Caco-2 (cell line): ENCODE data around the gene SLC17A5. TPM values are rescaled to one million over a fixed set of nuclear protein-coding genes. Genes with fewer than 3 reads are reported as not detected.
"Not testable (repeated sequence)": the region's sequence is repeated elsewhere in the genome, so short reads cannot be mapped to it uniquely, and the experiment has no call there.

ENCODE experiments used
- BruUV-seq: library from RNA; stranded (reverse); fragments of 400-500 nt; replicated peaks from 2 replicates; lab custom pipeline; 2021; lab: Mats Ljungman, UMichigan
- CTCF ChIA-PET: fragments of 300-600 bp; sonication (Branson Sonifier 250); formaldehyde crosslinking; loops from one replicate; lab custom pipeline; 2022; ENCODE audit warnings: antibody characterized with exemption; lab: Charles Lee
- POLR2A ChIA-PET: fragments of 300-600 bp; sonication (Branson Sonifier 250); formaldehyde crosslinking; loops from one replicate; lab custom pipeline; 2022; ENCODE audit warnings: antibody characterized with exemption; lab: Charles Lee
- DNase-seq, 2 experiments: peaks; one replicate each; pipeline versions ENCODE4 v3.0.0 to v3.0.0-alpha.2; 2020 to 2022
- H3K27me3 ChIP-seq: replicated peaks from 2 replicates; pipeline ENCODE4 v1.6.0; 2011; ENCODE audit warnings: low read length; ENCODE audit not compliant: control insufficient read depth, insufficient read depth
- H3K36me3 ChIP-seq: 2 replicates; pipeline ENCODE4 v1.5.1; 2011; ENCODE audit warnings: low read length; ENCODE audit not compliant: control insufficient read depth, insufficient read depth
- H3K4me1 ChIP-seq: fragments of 250-450 bp; sonication (Bioruptor Pico); 2 replicates; pipeline ENCODE4 v1.5.1; 2020; ENCODE audit warnings: mild to moderate bottlenecking
- H3K4me3 ChIP-seq: 2 replicates; pipeline ENCODE4 v1.5.1; 2011; ENCODE audit warnings: low read depth, mild to moderate bottlenecking, control low read depth, low read length
- H3K9me3 ChIP-seq: fragments of 250-450 bp; sonication (Bioruptor Pico); 2 replicates; pipeline ENCODE4 v1.5.1; 2020; ENCODE audit warnings: mild to moderate bottlenecking, moderate library complexity
- H3K27ac Mint-ChIP-seq: one replicate; pipeline ENCODE4 v1.8.0; 2022; ENCODE audit warnings: mixed read lengths; ENCODE audit not compliant: unreplicated experiment
- H3K27me3 Mint-ChIP-seq: one replicate; pipeline ENCODE4 v1.8.0; 2022; ENCODE audit warnings: mixed read lengths; ENCODE audit not compliant: insufficient read depth, unreplicated experiment
- H3K36me3 Mint-ChIP-seq: one replicate; pipeline ENCODE4 v1.8.0; 2022; ENCODE audit warnings: mild to moderate bottlenecking, mixed read lengths; ENCODE audit not compliant: insufficient read depth, unreplicated experiment
- H3K4me1 Mint-ChIP-seq: one replicate; pipeline ENCODE4 v1.8.0; 2022; ENCODE audit warnings: low read depth, mixed read lengths; ENCODE audit not compliant: unreplicated experiment
- H3K4me3 Mint-ChIP-seq: one replicate; pipeline ENCODE4 v1.8.0; 2022; ENCODE audit warnings: mild to moderate bottlenecking, moderate library complexity, mixed read lengths; ENCODE audit not compliant: unreplicated experiment
- H3K9me3 Mint-ChIP-seq: one replicate; pipeline ENCODE4 v1.8.0; 2022; ENCODE audit warnings: mixed read lengths; ENCODE audit not compliant: unreplicated experiment
- intact Hi-C: fragments of 100-400 bp; cut with micrococcal nuclease; formaldehyde crosslinking; loops from one replicate; pipeline ENCODE4 v1.10.0; 2022; ENCODE audit not compliant: unreplicated experiment
- total RNA-seq: library from RNA; stranded (reverse); gene quantifications from 2 replicates; pipeline ENCODE4 v1.2.3, GENCODE V29; 2022
- TF ChIP-seq, protein P1 (sequence below), 2 experiments: fragments of 200-600 bp in 1 of 2; IDR thresholded peaks; 1 replicate in 1 of 2; 2 replicates in 1 of 2; pipeline versions ENCODE4 v1.5.1 to v1.8.0; 2011 to 2022; ENCODE audit warnings: antibody characterized with exemption in 1 of 2, control low read depth in 1 of 2, inconsistent platforms in 1 of 2, low read depth in 1 of 2, low read length in 1 of 2, mild to moderate bottlenecking in 1 of 2, moderate library complexity in 1 of 2; ENCODE audit not compliant: insufficient read depth in 1 of 2, severe bottlenecking in 1 of 2, unreplicated experiment in 1 of 2

SLC17A5 gene
- total RNA-seq, 1 experiment from 2014 or later = 13.0 TPM

DNA sequence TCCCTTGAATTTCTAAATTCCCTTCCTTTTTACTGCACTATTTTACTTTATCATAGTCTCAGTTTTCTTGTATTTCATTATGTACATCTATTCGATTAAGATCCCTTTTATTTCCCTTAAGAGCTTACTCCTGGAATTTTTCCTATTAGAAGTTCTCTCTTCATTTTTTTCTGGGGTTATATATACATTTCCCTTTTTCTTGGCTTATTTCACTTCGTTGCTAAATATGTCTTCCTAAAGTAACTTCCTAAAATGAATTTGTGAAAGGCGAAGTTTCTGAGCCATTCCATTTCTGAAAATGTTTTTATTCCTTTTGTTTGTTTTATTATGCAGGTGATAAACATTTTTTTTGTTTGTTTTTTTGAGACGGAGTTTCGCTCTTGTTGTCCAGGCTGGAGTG, 36.3 kb upstream of the SLC17A5 start:
- TF ChIP-seq, protein P1, sequence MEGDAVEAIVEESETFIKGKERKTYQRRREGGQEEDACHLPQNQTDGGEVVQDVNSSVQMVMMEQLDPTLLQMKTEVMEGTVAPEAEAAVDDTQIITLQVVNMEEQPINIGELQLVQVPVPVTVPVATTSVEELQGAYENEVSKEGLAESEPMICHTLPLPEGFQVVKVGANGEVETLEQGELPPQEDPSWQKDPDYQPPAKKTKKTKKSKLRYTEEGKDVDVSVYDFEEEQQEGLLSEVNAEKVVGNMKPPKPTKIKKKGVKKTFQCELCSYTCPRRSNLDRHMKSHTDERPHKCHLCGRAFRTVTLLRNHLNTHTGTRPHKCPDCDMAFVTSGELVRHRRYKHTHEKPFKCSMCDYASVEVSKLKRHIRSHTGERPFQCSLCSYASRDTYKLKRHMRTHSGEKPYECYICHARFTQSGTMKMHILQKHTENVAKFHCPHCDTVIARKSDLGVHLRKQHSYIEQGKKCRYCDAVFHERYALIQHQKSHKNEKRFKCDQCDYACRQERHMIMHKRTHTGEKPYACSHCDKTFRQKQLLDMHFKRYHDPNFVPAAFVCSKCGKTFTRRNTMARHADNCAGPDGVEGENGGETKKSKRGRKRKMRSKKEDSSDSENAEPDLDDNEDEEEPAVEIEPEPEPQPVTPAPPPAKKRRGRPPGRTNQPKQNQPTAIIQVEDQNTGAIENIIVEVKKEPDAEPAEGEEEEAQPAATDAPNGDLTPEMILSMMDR (IDR thresholded peaks at IDR 0.05; ENCODE audit: insufficient read depth in 1 of 2, low read depth in 1 of 2, low read length in 1 of 2, severe bottlenecking in 1 of 2, unreplicated experiment in 1 of 2) = no peak
- Mint-ChIP-seq H3K36me3 (no peaks in the 10 kb centered on the region), H3K27ac (no peak overlapping the region), H3K27me3 (no peaks in the 10 kb centered on the region), H3K9me3 (no peaks in the 10 kb centered on the region), H3K4me3 (no peak overlapping the region), H3K4me1 (no peaks in the 10 kb centered on the region)
- Histone ChIP-seq H3K4me3 (no peak overlapping the region), H3K4me1 (no peaks in the 10 kb centered on the region), H3K36me3 (no peaks in the 10 kb centered on the region), H3K27me3 (no peaks in the 10 kb centered on the region), H3K9me3 (no peaks in the 10 kb centered on the region)
- no peak for DNase-seq
- ChIA-PET CTCF (no interaction called here), POLR2A (no interaction called here)
- intact Hi-C loops = no loop called here
- BruUV-seq = no TSS peak

DNA sequence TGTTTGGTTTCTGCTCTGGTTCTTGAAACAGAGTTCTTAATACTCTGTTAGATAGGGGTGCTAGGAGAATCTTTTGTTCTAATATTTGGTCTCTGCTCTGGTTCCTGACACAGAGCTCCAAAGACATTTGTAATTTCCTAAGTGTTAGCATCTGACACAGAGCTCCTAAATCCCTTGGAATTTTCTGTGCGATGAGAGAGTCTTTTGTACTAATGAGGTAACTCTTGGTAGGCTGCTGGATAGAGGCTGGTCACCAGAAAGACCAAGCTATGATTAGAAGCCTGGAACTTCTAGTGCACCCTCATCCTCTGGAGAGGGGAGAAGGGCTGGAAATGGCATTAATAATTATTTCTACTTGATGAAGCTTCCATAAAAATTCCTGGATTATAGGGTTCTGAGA, 34.6 kb upstream of the SLC17A5 start:
- BruUV-seq = no TSS peak
- Histone ChIP-seq H3K36me3 (no peaks in the 10 kb centered on the region), H3K4me1 (no peaks in the 10 kb centered on the region), H3K27me3 (no peaks in the 10 kb centered on the region), H3K4me3 (no peak overlapping the region), H3K9me3 (no peaks in the 10 kb centered on the region)
- Mint-ChIP-seq H3K9me3 (peaks cover 6% of the 10 kb centered on the region), H3K4me3 (no peak overlapping the region), H3K27me3 (no peaks in the 10 kb centered on the region), H3K36me3 (no peaks in the 10 kb centered on the region), H3K4me1 (no peaks in the 10 kb centered on the region), H3K27ac (no peak overlapping the region)
- TF ChIP-seq, protein P1 (IDR thresholded peaks at IDR 0.05; ENCODE audit: insufficient read depth in 1 of 2, low read depth in 1 of 2, low read length in 1 of 2, severe bottlenecking in 1 of 2, unreplicated experiment in 1 of 2) = no peak
- POLR2A ChIA-PET = no interaction called here
- DNase-seq = no peak
- CTCF ChIA-PET = interaction anchor here (0.5 kb wide), 1 partner anchor 1874 kb away, joined by 4 read pairs; no protein-coding TSS in a partner anchor
- intact Hi-C loops = no loop called here

DNA sequence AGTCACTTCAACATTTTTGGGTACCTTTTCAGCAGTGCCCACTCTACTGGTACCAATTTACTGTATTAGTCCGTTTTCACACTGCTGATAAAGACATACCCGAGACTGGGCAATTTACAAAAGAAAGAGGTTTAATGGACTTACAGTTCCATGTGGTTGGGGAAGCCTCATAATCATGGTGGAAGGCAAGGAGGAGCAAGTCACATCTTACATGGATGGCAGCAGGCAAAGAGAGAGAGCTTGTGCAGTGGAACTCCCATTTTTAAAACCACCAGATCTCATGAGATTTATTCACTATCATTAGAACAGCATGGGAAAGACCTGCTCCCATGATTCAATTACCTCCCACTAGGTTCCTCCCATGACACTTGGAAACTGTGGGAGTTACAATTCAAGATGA, 29.8 kb upstream of the SLC17A5 start:
- H3K27ac Mint-ChIP-seq, H3K27me3 ChIP-seq, H3K27me3 Mint-ChIP-seq, POLR2A ChIA-PET, H3K4me1 ChIP-seq, H3K4me1 Mint-ChIP-seq, BruUV-seq, CTCF ChIA-PET, intact Hi-C loops, H3K4me3 ChIP-seq, H3K36me3 ChIP-seq, H3K36me3 Mint-ChIP-seq, H3K9me3 ChIP-seq, H3K4me3 Mint-ChIP-seq, DNase-seq: not testable (repeated sequence)
- H3K9me3 Mint-ChIP-seq = peaks cover 16% of the 10 kb centered on the region
